Activated T-cell treated with anti-CD3 and anti-CD28 coated beads for 24 hours (primary cell): Measurements from ENCODE around the gene MRPS35.

ENCODE experiments used
- DNase-seq: peaks from one replicate; pipeline ENCODE4 v3.0.0-alpha.2; 2020; ENCODE audit warnings: low read depth

The MRPS35 gene

GRCh38 chr12:27710592-27711316, at the start of gene MRPS35:
Gene MRPS35 (plus strand): TSS chr12:27710832. CDS start chr12:27710844, 12 bp downstream.
- peak; percentile 85 for DNase-seq

DNA sequence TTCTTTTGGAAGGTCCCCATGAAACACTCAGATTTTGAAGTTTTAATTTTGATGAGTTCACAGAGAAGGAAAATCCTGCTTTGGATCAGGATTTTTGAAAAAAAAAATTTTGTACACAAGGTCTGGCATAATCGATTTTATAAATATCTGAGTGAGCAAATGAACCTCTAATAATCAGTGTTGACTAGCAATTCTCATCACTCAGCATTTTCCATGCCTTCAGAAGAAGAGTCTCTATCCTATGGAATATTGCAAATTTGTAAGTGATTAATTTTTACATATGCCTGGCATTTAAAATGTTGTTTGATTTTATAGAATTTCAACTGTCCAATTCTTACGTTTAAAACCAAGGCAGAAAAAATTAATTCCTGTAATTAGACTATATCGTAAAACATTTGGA, 44.9 kb upstream of the MRPS35 start:
- no peak for DNase-seq

DNA sequence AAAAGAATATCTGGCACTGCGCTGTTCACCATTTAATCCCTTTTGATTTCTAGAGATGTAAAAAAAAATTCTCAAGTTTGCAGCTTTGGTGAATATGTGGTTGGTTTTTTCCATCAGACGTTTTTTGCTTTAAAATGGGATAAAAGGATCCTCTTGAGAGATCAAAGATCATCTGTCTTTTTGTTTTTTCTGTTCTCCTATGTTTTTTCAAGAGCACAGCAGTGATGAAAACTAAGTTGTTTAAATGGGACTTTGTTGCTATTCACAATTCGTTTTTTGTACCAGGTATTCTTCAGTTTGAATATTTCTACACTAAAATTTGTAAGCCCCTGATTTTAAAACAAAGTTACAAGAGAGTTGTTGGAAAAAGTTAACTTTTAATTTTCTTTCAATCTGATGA, 44.1 kb upstream of the MRPS35 start:
- DNase-seq, result no peak

GRCh38 chr12:27667540-27667939, 43.1 kb upstream of the MRPS35 start:
- no peak for DNase-seq

GRCh38 chr12:27672051-27672450, 38.6 kb upstream of the MRPS35 start:
- no peak for DNase-seq

GRCh38 chr12:27672643-27673042, 38.0 kb upstream of the MRPS35 start:
- no peak for DNase-seq

GRCh38 chr12:27673101-27673718, 37.4 kb upstream of the MRPS35 start:
- DNase-seq, result no peak

GRCh38 chr12:27674989-27675388, 35.6 kb upstream of the MRPS35 start:
- DNase-seq, result no peak

DNA sequence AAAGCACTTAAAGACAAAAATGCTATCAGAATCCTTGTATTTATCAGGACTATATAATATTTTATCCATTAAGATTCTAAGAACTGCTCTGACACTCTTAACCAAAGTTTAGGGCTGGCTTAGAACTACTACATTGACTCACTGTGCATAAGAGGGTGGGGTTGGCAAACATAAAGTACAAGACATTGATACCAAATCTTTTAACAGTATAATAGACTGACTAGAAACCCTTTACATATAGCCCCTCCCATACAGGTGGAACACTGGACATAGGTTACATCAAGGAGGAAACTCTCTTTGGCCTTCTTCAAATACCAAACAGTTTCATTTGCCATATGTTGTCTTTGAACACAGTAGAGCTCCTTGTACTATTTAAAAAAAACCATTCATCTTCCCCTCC, 30.0 kb upstream of the MRPS35 start:
- DNase-seq, result no peak

GRCh38 chr12:27682534-27682933, 28.1 kb upstream of the MRPS35 start:
- DNase-seq, result no peak

- DNase-seq, result no peak
Observed at GRCh38 chr12:27685274-27685673, 25.4 kb upstream of the MRPS35 start.

GRCh38 chr12:27686147-27686546, 24.5 kb upstream of the MRPS35 start:
- DNase-seq, result no peak

GRCh38 chr12:27688671-27689070, 22.0 kb upstream of the MRPS35 start:
- no peak for DNase-seq

- no peak for DNase-seq
Observed at GRCh38 chr12:27689558-27690180, 21.0 kb upstream of the MRPS35 start.

GRCh38 chr12:27693403-27693802, 17.2 kb upstream of the MRPS35 start:
- no peak for DNase-seq

DNA sequence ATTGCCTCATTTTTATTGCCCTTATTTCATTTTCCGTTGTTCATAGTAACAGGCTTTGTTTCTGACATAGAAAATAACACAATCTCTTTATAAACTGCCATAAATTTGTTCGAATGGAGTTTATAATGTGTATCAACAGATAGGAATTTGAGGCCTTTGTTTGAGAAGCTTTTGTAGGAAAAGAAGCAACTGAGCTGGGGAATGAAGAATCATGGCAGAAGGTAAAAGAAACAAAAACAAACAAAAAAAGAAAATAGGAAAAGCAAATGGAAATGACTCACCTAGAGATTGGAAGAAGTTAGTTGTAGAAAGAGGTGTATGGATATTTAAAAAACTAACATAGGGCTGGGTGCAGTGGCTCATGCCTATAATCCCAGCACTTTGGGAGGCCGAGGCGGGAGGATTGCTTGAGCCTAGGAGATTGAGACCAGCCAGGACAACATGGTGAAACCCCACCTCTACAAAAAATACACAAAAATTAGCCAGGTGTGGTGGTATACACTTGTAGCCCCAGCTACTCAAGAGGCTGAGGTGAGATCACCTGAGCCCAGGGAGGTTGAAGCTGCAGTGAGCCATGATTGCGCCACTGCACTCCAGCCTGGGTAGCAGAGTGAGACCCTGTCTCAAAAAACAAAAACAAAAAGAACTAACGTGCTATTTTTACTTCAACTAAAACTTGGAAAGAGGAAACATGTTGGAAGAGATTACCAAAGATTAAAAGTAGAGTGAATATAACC, 14.9 kb upstream of the MRPS35 start:
- DNase-seq, result no peak

DNA sequence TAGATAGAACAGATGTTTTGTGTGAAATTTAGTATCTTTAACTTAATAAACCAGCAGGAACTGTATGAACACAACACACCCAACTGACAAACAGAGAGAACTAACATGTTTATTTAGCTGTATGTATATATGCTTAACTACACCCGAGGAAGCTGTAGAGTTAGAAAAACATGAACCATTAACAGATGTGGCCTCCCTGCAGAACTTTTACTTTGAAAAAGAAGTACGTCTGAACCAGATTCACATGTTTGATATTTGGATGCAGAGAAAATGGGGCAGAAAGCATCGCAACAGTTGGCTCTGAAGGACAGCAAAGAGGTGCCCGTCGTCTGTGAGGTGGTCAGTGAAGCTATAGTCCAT, 14.4 kb upstream of the MRPS35 start, which contains the start of gene REP15:
Gene REP15, plus strand, starts transcription at position 155 of the 360 bp plus-strand sequence. Its CDS starts 116 bp downstream, at position 271.
- DNase-seq, result no peak

DNA sequence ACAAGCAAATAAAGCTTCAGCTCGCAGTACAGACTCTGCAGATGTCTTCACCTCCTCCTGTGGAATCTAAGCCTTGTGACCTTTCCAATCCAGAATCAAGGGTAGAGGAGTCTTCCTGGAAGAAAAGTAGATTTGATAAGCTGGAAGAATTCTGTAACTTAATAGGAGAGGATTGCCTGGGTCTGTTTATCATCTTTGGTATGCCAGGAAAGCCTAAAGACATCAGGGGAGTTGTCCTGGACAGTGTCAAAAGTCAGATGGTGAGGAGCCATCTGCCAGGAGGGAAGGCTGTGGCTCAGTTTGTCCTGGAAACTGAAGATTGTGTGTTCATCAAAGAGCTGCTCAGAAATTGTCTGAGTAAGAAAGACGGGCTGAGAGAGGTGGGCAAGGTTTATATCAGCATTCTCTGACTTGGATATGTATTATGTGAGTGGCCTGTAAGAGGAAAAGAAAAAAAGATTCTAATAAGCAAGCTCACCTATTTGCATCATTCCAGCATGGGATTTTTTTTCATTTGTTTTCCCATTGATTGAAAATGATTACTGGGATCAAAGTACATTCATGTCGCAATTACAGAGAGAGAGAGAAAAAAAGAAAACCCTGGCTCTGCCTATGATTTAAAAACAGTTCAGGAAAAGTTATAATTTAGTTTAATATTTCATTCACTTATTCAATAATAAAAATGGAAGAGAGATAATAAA, 13.6 kb upstream of the MRPS35 start:
- no peak for DNase-seq

DNA sequence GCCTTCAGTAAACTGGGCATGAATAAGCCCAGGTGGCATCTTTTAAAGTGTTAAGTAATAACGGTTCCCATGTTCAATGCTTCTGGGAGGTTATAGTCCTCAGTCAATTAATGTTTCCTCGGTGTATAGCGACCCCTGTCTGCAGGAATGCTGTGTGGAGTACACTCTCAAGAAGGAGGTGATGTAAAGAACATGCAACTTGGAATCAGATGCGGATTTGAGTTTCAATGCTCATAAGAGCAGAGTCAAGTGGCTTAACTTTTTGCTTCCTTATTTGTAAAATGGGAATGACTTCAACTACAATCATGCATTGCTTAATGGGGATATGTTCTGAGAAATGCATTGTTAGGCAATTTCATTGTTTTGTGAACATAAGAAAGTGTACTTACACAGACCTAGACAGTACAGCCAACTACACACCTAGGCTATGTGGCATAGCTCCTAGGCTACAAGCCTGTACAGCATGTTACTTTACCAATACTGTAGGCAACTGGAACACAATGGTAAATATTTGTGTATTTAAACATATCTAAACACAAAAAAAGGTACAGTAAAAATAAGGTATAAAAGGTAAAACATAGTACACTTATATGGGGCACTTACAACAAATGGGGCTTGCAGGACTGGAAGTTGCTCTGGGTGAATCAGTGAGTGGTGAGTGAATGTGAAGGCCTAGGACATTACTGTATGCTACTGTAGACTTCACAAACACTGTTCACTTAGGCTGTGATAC, 6.7 kb upstream of the MRPS35 start:
- DNase-seq, result peak; percentile 62

DNA sequence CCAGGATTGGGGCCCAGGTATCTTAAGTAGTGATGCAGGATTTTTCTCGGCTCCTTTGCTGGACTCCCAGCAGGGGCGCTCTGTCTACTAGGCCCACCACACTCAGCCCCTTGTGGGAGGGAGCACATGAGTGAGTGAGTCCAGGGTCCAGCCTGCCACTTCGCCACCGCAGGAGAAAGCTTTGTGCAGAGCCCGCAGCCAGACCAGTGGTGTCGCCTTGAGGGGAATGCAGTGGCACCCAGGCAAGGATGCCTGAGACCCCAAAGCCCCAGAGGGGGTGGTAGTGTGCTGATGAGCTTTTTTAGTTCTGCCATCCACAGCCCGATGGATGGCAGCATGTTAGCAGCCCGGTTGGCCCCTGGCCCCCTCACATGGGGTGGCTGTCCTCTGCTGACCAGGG, 5.4 kb upstream of the MRPS35 start:
- DNase-seq, result no peak

GRCh38 chr12:27707216-27707615, 3.4 kb upstream of the MRPS35 start:
- DNase-seq, result no peak
